Activated T-cell treated with anti-CD3 and anti-CD28 coated beads for 24 hours (primary cell): ENCODE measurements around the gene SLC25A47.
"Not testable (repeated sequence)": the region's sequence is repeated elsewhere in the genome, so short reads cannot be mapped to it uniquely, and the experiment has no call there.

Experiments used
- DNase-seq: peaks from one replicate; pipeline ENCODE4 v3.0.0-alpha.2; 2020; ENCODE audit warnings: low read depth

The SLC25A47 gene

GRCh38 chr14:100327128-100327527 is 4.0 kb downstream of the SLC25A47 start:
- no peak for DNase-seq

DNA sequence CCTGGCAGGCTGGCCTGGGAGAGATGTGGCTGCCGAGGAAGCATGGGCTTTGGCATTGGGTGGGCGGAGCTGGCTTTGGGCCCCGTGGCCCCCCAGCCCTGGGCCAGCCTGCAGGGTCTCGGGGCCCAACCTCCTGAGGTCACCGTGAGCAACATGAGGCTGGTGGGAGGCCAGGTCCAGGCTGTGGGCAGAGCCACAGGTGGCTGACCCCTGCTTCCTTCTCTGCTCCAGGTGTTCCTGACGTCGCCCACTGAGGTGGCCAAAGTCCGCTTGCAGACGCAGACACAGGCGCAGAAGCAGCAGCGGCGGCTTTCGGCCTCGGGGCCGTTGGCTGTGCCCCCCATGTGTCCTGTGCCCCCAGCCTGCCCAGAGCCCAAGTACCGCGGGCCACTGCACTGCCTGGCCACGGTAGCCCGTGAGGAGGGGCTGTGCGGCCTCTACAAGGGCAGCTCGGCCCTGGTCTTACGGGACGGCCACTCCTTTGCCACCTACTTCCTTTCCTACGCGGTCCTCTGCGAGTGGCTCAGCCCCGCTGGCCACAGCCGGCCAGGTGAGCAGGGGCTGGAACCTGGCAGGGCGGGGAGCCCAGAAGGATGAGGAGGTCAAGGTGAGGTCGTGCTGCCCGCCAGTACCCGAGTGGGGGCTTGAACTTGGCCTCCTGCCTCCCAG is 5.5 kb downstream of the SLC25A47 start:
- DNase-seq: no peak

DNA sequence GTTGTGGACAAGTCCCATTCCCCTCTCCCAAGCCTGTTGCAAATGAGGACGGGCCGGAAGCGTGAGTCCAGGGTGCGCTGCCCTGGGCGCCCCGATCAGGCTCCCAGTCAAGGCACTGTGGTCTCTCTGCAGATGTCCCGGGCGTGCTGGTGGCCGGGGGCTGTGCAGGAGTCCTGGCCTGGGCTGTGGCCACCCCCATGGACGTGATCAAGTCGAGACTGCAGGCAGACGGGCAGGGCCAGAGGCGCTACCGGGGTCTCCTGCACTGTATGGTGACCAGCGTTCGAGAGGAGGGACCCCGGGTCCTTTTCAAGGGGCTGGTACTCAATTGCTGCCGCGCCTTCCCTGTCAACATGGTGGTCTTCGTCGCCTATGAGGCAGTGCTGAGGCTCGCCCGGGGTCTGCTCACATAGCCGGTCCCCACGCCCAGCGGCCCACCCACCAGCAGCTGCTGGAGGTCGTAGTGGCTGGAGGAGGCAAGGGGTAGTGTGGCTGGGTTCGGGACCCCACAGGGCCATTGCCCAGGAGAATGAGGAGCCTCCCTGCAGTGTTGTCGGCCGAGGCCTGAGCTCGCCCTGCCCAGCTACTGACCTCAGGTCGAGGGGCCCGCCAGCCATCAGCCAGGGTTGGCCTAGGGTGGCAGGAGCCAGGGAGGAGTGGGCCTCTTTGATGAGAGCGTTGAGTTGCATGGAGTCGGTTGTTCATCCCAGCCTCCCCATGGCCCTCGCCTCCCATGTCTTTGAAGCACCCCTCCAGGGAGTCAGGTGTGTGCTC is 6.3 kb downstream of the SLC25A47 start:
- DNase-seq: no peak

- DNase-seq: no peak
These were observed 6.8 kb downstream of the SLC25A47 start for GRCh38 chr14:100330007-100330344.

GRCh38 chr14:100330388-100330931 is 7.3 kb downstream of the SLC25A47 start:
- DNase-seq: no peak

GRCh38 chr14:100332071-100332639 is 9.0 kb downstream of the SLC25A47 start:
- no peak for DNase-seq

DNA sequence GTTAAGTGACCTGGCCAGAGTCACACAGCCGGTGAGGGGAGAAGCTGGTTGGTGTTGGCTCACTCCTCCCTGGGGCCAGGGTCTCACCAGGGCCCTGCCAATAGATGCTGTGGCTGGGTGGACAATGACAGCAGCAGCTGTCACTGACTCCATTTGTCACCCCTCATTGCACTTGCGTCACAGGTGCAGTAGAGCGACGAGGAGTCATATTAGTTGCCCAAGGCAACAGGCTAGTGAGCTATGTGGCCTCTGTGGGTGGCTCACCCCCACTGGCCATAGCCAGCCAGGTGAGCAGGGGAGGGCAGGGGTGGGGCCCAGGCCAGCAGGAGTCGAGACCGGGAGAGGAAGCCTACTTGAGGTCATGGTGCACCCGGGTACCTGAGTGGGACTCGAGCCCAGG is 9.7 kb downstream of the SLC25A47 start:
- no peak for DNase-seq

DNA sequence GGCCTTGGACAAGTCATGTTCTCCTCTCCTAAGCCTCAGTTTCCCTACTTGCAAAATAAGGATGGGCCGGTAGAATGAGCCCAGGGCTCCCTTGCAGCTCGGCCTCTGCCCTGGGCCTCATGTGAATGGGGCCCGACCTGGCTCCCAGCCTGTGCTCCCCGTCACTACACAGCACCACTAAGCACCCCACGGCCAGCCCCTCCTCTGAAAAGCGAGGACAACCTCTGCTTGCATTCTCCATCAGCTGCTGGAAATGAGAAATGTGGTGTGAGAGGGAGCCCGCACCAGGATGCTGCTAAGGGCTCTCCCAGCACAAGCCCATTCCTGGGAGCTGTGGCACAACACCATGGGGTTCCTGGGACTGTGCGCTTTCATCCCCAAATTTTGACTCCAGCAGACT is 10.2 kb downstream of the SLC25A47 start:
- no peak for DNase-seq

GRCh38 chr14:100333827-100334226 is 10.7 kb downstream of the SLC25A47 start:
- DNase-seq: no peak

DNA sequence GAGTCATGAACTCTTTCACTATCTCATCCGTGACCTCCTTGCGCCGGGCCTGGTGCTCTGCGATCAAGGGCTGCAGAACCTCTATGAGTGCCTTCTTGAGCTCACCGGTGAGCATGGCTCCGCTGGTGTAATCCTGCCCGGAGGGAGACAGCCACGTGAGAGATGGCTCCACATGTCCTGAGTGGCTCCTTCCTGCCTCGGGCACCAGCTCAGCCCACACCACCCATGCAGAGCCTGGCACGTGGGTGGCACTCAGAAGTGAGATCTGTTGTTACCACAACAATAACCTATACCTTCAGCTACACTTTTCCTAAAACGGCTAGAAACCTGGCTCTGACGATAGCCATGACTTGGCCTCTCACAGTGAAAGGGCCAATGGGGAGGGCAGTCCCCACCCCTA is 11.8 kb downstream of the SLC25A47 start:
- DNase-seq: no peak

GRCh38 chr14:100336618-100337530 is 13.7 kb downstream of the SLC25A47 start:
- no peak for DNase-seq

DNA sequence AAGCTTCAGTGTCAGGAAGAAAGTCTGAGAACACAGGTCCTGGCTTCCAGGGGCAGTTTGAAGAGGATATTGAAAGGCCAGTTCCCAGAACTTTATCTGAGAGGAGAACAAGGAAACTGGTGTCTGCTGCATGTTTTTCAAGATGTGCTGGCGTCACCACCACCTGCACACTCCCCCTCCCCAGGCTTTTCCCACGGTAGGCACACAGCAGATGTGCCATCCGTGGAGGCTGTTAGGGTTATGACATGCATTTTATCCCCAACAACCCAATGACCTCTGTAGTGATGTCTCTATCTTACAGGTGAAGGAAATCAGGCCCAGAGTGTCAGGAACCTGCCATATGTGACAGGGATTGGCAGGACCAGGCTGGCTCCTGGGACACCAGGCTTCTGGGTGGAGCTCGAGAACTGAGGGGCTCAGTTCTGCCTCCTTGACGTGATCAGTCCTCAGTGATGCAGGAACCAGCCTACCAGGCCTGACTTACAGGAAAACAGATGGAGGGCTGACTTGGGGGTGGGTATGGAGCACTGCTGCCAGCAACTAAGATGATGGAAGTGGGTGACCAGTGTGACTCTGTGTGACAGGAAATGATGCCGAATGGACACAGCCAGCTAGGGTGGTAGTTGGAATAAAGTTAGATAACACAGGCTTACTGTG is 16.8 kb downstream of the SLC25A47 start:
- no peak for DNase-seq

DNA sequence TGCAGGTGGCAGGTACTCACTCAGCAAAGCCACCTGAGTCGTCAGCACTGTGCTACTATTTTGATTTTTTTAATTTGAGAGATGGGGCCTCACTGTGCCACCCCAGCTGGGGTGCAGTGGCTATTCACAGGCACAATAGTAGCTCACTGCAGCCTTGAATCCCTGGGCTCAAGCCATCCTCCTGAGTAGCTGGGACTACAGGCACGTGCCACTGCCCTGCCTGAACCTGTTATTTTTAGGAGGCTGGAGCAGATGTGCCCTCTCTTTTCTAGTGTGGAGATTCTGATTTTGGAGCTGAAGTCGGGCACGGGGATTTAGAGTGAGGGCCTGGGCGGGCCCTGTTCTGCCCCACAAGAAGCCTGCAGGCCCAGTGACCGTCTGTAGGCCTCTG is 17.3 kb downstream of the SLC25A47 start:
- DNase-seq: no peak

- no peak for DNase-seq
These were observed 18.3 kb downstream of the SLC25A47 start for GRCh38 chr14:100341301-100342031.

DNA sequence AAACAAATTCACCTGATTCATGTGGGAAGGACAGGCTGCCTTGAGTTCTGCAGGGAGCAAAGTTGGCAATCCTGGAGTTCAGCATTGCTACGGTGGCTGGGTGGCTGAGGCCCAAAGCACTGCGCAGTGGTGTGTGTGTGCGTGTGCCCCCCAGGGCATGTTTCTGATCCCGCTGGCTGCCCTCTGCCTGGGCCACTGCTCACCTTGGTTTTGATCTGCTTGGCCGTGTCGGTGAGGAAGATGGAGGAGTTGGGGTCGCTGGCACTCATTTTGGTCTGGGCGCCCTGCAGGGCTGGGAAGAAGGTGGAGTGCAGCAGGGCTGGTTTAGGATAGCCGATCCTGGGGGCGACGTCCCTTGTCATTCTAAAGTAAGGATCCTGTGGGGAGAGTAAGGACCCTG is 19.1 kb downstream of the SLC25A47 start:
- no peak for DNase-seq

DNA sequence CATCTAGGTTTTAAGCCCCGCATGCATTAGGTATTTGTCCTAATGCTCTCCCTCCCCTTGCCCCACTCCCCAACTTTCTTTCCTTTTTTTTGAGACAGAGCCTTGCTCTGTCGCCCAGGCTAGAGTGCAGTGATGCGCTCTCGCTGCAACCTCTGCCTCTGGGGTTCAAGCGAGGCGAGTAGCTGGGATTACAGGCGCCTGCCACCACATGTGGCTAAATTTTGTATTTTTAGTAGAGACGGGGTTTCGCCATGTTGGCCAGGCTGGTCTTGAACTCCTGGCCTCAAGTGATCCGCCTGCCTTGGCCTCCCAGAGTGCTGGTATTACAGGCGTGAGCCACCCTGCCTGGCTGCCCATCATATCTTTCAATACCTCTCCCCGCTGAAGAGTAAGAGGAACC is 19.7 kb downstream of the SLC25A47 start:
- DNase-seq: not testable (repeated sequence)

DNA sequence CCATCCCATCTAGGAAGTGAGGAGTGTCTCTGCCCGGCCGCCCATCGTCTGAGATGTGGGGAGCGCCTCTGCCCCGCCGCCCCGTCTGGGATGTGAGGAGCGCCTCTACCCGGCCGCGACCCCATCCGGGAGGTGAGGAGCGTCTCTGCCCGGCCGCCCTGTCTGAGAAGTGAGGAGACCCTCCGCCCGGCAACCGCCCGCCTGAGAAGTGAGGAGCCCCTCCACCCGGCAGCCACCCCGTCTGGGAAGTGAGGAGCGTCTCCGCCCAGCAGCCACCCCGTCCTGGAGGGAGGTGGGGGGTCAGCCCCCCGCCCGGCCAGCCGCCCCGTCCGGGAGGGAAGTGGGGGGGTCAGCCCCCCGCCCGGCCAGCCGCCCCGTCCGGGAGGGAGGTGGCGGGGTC is 21.5 kb downstream of the SLC25A47 start:
- DNase-seq: not testable (repeated sequence)

- no peak for DNase-seq
These were observed 22.6 kb downstream of the SLC25A47 start for GRCh38 chr14:100345711-100346110.

- no peak for DNase-seq
These were observed 23.4 kb downstream of the SLC25A47 start for GRCh38 chr14:100346306-100347091.

DNA sequence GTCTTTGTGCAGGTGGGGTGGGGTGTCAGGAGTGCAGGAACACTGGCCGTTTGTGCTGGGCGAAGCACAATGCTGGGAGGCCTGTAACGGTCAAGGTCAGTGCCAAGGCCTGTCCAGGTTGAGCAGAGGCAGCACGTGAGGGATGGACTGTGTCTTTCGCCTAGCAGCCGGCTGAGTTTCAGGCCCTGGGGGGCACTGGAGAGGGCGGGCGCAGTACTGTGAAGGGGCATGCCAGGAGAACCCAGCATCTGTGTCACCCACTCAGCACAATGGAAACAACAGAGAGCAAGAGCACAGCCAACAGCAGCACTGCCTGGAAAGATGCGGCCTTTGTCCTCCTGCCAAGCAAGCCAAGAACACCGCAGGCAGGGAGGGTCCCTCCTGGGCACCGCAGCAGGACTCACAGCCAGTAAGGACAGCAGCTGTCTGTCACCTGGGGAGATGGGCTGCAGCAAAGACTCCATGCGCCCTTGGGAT is 25.2 kb downstream of the SLC25A47 start:
- DNase-seq: no peak
